ENCODE measurements around the gene PPP1R9A.

The PPP1R9A gene

GRCh38 chr7:95201727-95202126 lies 294.3 kb downstream of the PPP1R9A start:
- H3K27ac ChIP-seq = no peak overlapping the region

GRCh38 chr7:95204618-95205017 lies 297.2 kb downstream of the PPP1R9A start:
- TF ChIP-seq CTCF (conservative IDR thresholded peaks at IDR 0.05) = no peak
- no peak overlapping the region for H3K27ac ChIP-seq

More at GRCh38 chr7:95201727-95202126, 294.3 kb downstream of the PPP1R9A start:
- TF ChIP-seq CTCF (conservative IDR thresholded peaks at IDR 0.05) = no peak

GRCh38 chr7:95205665-95206225 lies 298.4 kb downstream of the PPP1R9A start:
- no peak for TF ChIP-seq CTCF (conservative IDR thresholded peaks at IDR 0.05)
- H3K27ac ChIP-seq = no peak overlapping the region

GRCh38 chr7:95209276-95209675 lies 301.9 kb downstream of the PPP1R9A start:
- H3K27ac ChIP-seq = no peak overlapping the region
- TF ChIP-seq CTCF (conservative IDR thresholded peaks at IDR 0.05) = no peak

GRCh38 chr7:95209788-95210187 lies 302.4 kb downstream of the PPP1R9A start:
- TF ChIP-seq CTCF (conservative IDR thresholded peaks at IDR 0.05) = no peak
- no peak overlapping the region for H3K27ac ChIP-seq

- no peak overlapping the region for H3K27ac ChIP-seq
- no peak for TF ChIP-seq CTCF (conservative IDR thresholded peaks at IDR 0.05)
Measured at GRCh38 chr7:95213148-95213547, 305.8 kb downstream of the PPP1R9A start.

- no peak for TF ChIP-seq CTCF (conservative IDR thresholded peaks at IDR 0.05)
- no peak overlapping the region for H3K27ac ChIP-seq
Measured at GRCh38 chr7:95213809-95214492, 306.6 kb downstream of the PPP1R9A start.
